Measurements from ENCODE around the gene RAB6B.

DNA sequence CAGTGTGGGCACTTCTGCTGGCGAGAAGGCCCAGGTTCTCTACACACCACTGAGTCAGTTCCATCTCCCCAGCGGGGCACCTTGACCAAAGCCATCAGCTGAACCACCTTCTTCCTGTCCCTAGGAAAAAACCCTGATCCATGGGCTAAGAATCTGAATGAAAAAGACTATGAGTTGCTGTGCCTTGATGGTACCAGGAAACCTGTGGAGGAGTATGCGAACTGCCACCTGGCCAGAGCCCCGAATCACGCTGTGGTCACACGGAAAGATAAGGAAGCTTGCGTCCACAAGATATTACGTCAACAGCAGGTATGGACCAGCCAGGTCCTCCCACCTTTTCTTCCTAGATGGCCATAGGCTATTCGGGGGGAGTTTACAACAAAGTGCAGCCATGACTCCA is 120.4 kb downstream of the RAB6B start:
- TF ChIP-seq, protein P1, sequence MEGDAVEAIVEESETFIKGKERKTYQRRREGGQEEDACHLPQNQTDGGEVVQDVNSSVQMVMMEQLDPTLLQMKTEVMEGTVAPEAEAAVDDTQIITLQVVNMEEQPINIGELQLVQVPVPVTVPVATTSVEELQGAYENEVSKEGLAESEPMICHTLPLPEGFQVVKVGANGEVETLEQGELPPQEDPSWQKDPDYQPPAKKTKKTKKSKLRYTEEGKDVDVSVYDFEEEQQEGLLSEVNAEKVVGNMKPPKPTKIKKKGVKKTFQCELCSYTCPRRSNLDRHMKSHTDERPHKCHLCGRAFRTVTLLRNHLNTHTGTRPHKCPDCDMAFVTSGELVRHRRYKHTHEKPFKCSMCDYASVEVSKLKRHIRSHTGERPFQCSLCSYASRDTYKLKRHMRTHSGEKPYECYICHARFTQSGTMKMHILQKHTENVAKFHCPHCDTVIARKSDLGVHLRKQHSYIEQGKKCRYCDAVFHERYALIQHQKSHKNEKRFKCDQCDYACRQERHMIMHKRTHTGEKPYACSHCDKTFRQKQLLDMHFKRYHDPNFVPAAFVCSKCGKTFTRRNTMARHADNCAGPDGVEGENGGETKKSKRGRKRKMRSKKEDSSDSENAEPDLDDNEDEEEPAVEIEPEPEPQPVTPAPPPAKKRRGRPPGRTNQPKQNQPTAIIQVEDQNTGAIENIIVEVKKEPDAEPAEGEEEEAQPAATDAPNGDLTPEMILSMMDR (conservative IDR thresholded peaks at IDR 0.05 in 1 of 2, IDR thresholded peaks at IDR 0.05 in 1 of 2; ENCODE audit: extremely low read depth in 1 of 2, insufficient read depth in 1 of 2, low read depth in 1 of 2, low read length in 2 of 2): no peak
- no peak for TF ChIP-seq EZH2 (IDR thresholded peaks at IDR 0.05; ENCODE audit: borderline replicate concordance, low read length)

All from mammary epithelial cell (primary cell).